Esophagus muscularis mucosa (tissue), 3 donors: ENCODE measurements around the gene PHIP.

Experiments
- EP300 ChIP-seq: sonication (generic); formaldehyde crosslinking; IDR thresholded peaks from one replicate; pipeline ENCODE4 v1.6.1; 2017; ENCODE audit warnings: antibody characterized with exemption
- TF ChIP-seq, protein P1 (sequence below), 3 experiments: fragments of 200-600 bp in 2 of 3; fragments of 450-650 bp in 1 of 3; sonication (generic) in 2 of 3; IDR thresholded peaks; one replicate each; pipeline ENCODE4 v1.5.1; 2017 to 2019; ENCODE audit warnings: antibody characterized with exemption in 3 of 3, mild to moderate bottlenecking in 2 of 3, moderate library complexity in 1 of 3

DNA sequence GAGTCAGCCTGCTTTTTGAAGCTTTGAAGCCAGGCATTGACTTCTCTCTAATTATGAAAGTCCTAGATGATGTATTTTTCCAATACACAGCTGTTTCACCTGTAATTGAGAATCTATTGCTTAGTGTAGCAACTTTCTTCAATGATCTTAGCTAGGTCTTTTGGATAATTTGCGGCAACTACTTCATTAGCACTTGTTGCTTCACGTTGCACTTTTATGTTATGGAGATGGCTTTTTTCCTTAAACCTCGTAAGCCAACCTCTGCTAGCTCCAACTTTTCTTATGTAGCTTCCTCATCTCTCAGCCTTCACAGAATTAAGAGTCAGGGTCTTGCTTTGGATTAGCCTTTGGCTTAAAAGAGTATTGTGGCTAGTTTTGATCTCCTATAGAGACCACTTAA is 44.8 kb downstream of the PHIP start:
- TF ChIP-seq, protein P1, sequence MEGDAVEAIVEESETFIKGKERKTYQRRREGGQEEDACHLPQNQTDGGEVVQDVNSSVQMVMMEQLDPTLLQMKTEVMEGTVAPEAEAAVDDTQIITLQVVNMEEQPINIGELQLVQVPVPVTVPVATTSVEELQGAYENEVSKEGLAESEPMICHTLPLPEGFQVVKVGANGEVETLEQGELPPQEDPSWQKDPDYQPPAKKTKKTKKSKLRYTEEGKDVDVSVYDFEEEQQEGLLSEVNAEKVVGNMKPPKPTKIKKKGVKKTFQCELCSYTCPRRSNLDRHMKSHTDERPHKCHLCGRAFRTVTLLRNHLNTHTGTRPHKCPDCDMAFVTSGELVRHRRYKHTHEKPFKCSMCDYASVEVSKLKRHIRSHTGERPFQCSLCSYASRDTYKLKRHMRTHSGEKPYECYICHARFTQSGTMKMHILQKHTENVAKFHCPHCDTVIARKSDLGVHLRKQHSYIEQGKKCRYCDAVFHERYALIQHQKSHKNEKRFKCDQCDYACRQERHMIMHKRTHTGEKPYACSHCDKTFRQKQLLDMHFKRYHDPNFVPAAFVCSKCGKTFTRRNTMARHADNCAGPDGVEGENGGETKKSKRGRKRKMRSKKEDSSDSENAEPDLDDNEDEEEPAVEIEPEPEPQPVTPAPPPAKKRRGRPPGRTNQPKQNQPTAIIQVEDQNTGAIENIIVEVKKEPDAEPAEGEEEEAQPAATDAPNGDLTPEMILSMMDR (IDR thresholded peaks at IDR 0.05) = no peak
- TF ChIP-seq EP300 = no peak
